GM06990 (cell line): ENCODE data around the gene TRIM9.

Experiments
- DNase-seq: peaks from one replicate; pipeline ENCODE4 v3.0.0-alpha.2; 2011; ENCODE audit not compliant: insufficient read length; ENCODE audit errors: extremely low read depth
- H3K27me3 ChIP-seq: replicated peaks from 2 replicates; pipeline ENCODE4 v1.6.0; 2011; ENCODE audit warnings: low read length; ENCODE audit not compliant: control insufficient read depth, insufficient read depth
- H3K36me3 ChIP-seq: 2 replicates; pipeline ENCODE4 v1.5.1; 2011; ENCODE audit warnings: low read length; ENCODE audit not compliant: control insufficient read depth, insufficient read depth
- H3K4me3 ChIP-seq: replicated peaks from 2 replicates; pipeline ENCODE4 v1.5.1; 2011; ENCODE audit warnings: low read depth, mild to moderate bottlenecking, control low read depth, low read length
- CTCF ChIP-seq: IDR thresholded peaks from 2 replicates; pipeline ENCODE4 v1.5.1; 2011; ENCODE audit warnings: low read length, control low read depth, mild to moderate bottlenecking, inconsistent platforms; ENCODE audit not compliant: insufficient read depth, poor library complexity, severe bottlenecking

The TRIM9 gene

DNA sequence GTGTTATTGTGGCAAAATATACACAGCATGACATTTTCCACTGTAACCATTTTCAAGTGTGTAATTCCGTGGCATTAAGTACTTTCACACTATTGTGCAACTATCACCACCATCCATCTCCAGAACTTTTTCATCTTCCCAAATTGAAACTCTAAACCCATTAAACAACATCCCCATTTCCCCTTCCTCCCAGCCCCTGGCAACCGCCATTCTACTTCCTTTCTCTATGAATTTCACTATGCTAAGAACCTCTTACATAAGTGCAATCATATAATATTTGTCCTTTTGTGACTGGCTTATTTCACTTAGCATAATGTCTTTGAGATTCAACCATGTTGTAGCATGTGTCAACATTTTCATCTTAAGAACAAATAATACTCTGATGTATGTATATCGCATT is 82.8 kb downstream of the TRIM9 start:
- no peak for TF ChIP-seq CTCF
- Histone ChIP-seq H3K36me3 (no peaks in the 10 kb centered on the region), H3K27me3 (0 out of 2 replicates have a peak, but pooled peaks cover 2% of the 10 kb centered on the region), H3K4me3 (no peak overlapping the region)
- no peak for DNase-seq

DNA sequence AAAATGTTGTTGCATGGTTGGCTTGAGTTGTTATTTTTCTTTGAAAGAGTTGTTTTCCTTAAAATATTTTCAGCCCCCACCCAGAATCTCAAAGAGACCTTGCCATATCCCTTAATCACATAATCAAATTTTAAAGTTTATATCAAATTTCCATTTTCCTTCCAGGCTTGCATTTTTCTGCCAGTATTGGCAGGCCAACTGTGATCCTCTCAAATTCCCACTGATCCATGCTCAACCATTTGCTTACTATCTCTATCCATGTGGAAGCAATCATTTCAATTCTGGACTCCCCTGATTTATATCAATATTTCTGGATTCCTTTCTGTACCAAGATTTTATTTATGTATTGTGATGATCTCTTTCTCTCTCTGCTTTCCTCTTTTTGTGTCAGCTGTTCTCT is 86.5 kb downstream of the TRIM9 start:
- Histone ChIP-seq H3K36me3 (no peaks in the 10 kb centered on the region), H3K27me3 (0 out of 2 replicates have a peak, but pooled peaks cover 2% of the 10 kb centered on the region), H3K4me3 (no peak overlapping the region)
- no peak for TF ChIP-seq CTCF
- no peak for DNase-seq

GRCh38 chr14:51006781-51007211 is 88.1 kb downstream of the TRIM9 start:
- TF ChIP-seq CTCF = no peak
- Histone ChIP-seq H3K4me3 (no peak overlapping the region), H3K27me3 (0 out of 2 replicates have a peak, but pooled peaks cover 2% of the 10 kb centered on the region), H3K36me3 (no peaks in the 10 kb centered on the region)
- DNase-seq = no peak

- DNase-seq = no peak
- Histone ChIP-seq H3K36me3 (no peaks in the 10 kb centered on the region), H3K27me3 (0 out of 2 replicates have a peak, but pooled peaks cover 2% of the 10 kb centered on the region), H3K4me3 (no peak overlapping the region)
- no peak for TF ChIP-seq CTCF
Measured at GRCh38 chr14:51006324-51006723, 88.6 kb downstream of the TRIM9 start.

DNA sequence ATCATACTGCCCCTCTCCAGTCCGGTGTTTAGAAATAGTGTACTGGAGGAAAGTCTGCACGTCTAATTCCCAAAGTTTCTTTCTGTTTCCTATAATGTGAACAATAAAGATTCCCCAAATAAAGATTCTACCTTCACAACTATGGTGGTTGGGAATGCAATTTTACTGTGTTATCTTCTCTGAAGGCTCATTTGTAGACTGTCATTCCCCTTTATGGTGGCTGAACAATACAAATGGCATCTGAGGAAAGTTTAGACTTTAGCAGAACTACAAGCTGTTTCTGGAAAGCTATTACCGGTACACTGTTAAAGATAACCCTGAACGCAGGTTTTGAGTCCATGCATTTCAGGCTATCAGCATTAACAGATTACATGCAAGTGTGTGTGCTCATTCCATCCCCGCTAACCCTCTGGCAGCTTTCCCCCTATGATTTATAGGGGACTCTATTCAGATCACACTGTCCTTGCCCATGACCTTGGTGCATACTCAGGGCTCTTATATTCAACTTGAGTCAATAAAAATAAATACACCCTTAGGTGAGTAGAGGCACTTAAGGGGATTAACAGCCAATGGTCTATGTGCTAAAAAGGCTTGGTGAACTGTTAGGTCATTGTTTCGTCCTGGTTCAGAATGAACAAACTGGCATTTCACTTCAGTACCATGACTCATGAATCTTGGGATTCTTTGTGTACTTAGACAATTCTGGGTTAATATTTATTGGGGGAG is 89.9 kb downstream of the TRIM9 start:
- no peak for TF ChIP-seq CTCF
- Histone ChIP-seq H3K27me3 (0 out of 2 replicates have a peak, but pooled peaks cover 2% of the 10 kb centered on the region), H3K4me3 (no peak overlapping the region), H3K36me3 (no peaks in the 10 kb centered on the region)
- no peak for DNase-seq
